SK-N-SH (cell line): ENCODE data around the gene CFAP57. TPM values are rescaled to one million over a fixed set of nuclear protein-coding genes. Genes with fewer than 3 reads are reported as not detected.

Source experiments
- CTCF ChIA-PET: fragments of 300-600, 350-600 bp; formaldehyde crosslinking; extraction: SDS; loops from one replicate; lab custom pipeline; 2021; lab: Yijun Ruan, JAX
- POLR2A ChIA-PET: fragments of 350-600 bp; sonication (Branson Sonifier 250); formaldehyde crosslinking; extraction: SDS; loops from one replicate; lab custom pipeline; 2020; ENCODE audit warnings: antibody characterized with exemption, inconsistent platforms; lab: Yijun Ruan, JAX
- DNase-seq: peaks from one replicate; pipeline ENCODE4 v3.0.0; 2012
- H2AFZ ChIP-seq: fragments of 200-600 bp; sonication (generic); 2 replicates; pipeline ENCODE4 v1.8.1; 2016; ENCODE audit warnings: antibody characterized with exemption, mild to moderate bottlenecking, low read depth
- H3F3A ChIP-seq: fragments of 200-600 bp; sonication (generic); replicated peaks from 2 replicates; pipeline ENCODE3; 2016; ENCODE audit warnings: antibody characterized with exemption, mild to moderate bottlenecking; ENCODE audit not compliant: insufficient read depth
- H3K27ac ChIP-seq, 2 experiments: fragments of 200-500 bp in 1 of 2; fragments of 200-600 bp in 1 of 2; sonication (Bioruptor generic) in 1 of 2; sonication (generic), shearing (Covaris generic) in 1 of 2; 2 replicates each; pipeline versions ENCODE4 v1.5.1 to v1.6.1; 2014 to 2016; ENCODE audit warnings: low read depth in 2 of 2, inconsistent platforms in 1 of 2, low read length in 1 of 2, mild to moderate bottlenecking in 1 of 2, mixed read lengths in 1 of 2
- H3K27me3 ChIP-seq: fragments of 200-600 bp; sonication (generic), shearing (Covaris generic); 2 replicates; pipeline ENCODE4 v1.6.1; 2016; ENCODE audit warnings: mixed run types; ENCODE audit not compliant: insufficient read depth
- H3K36me3 ChIP-seq, 2 experiments: fragments of 200-500 bp in 1 of 2; fragments of 200-600 bp in 1 of 2; sonication (Bioruptor generic) in 1 of 2; sonication (generic) in 1 of 2; replicated peaks in 1 of 2; 2 replicates each; pipeline versions ENCODE3 to v1.5.1; 2014 to 2016; ENCODE audit warnings: low read length in 1 of 2, mild to moderate bottlenecking in 1 of 2; ENCODE audit not compliant: insufficient read depth in 2 of 2, control insufficient read depth in 1 of 2
- H3K4me1 ChIP-seq, 2 experiments: fragments of 200-500 bp in 1 of 2; fragments of 200-600 bp in 1 of 2; sonication (Bioruptor generic) in 1 of 2; sonication (generic), shearing (Covaris generic) in 1 of 2; 2 replicates each; pipeline versions ENCODE4 v1.5.1 to v1.6.1; 2014 to 2016; ENCODE audit warnings: low read depth in 1 of 2, low read length in 1 of 2, mixed run types in 1 of 2; ENCODE audit not compliant: insufficient read depth in 2 of 2, control insufficient read depth in 1 of 2
- H3K4me2 ChIP-seq: fragments of 200-600 bp; sonication (generic), shearing (Covaris generic); 2 replicates; pipeline ENCODE4 v1.6.1; 2017; ENCODE audit warnings: mixed run types
- H3K4me3 ChIP-seq, 2 experiments: fragments of 200-500 bp in 1 of 2; fragments of 200-600 bp in 1 of 2; sonication (Bioruptor generic) in 1 of 2; sonication (generic), shearing (Covaris generic) in 1 of 2; 2 replicates each; pipeline versions ENCODE4 v1.5.1 to v1.8.1; 2014 to 2016; ENCODE audit warnings: low read depth in 2 of 2, inconsistent platforms in 1 of 2, low read length in 1 of 2, mild to moderate bottlenecking in 1 of 2, mixed read lengths in 1 of 2, moderate library complexity in 1 of 2
- H3K79me2 ChIP-seq: fragments of 200-600 bp; sonication (generic); 2 replicates; pipeline ENCODE4 v1.8.1; 2017; ENCODE audit warnings: mild to moderate bottlenecking; ENCODE audit not compliant: insufficient read depth
- H3K9ac ChIP-seq: fragments of 200-600 bp; sonication (generic); 2 replicates; pipeline ENCODE4 v1.6.1; 2017; ENCODE audit warnings: mixed run types
- H3K9me2 ChIP-seq: fragments of 200-600 bp; sonication (generic); 2 replicates; pipeline ENCODE4 v1.6.1; 2017; ENCODE audit warnings: mixed run types
- H3K9me3 ChIP-seq: fragments of 200-600 bp; sonication (generic); 2 replicates; pipeline ENCODE4 v1.6.1; 2017; ENCODE audit warnings: mixed run types, mild to moderate bottlenecking, moderate library complexity
- H4K20me1 ChIP-seq: fragments of 200-600 bp; sonication (generic); 2 replicates; pipeline ENCODE4 v1.6.1; 2017; ENCODE audit warnings: mild to moderate bottlenecking, mixed run types; ENCODE audit not compliant: insufficient read depth
- ELF1 ChIP-seq: IDR thresholded peaks from 2 replicates; pipeline ENCODE4 v1.4.0; 2012
- FOSL2 ChIP-seq: IDR thresholded peaks from 2 replicates; pipeline ENCODE4 v1.4.0; 2012; ENCODE audit warnings: low read depth, mild to moderate bottlenecking, moderate library complexity, borderline replicate concordance
- FOXJ3 ChIP-seq: sonication (generic); formaldehyde crosslinking; IDR thresholded peaks from 2 replicates; pipeline ENCODE4 v1.5.1; 2020; ENCODE audit warnings: mild to moderate bottlenecking, missing genetic modification reagents
- GABPA ChIP-seq: IDR thresholded peaks from 2 replicates; pipeline ENCODE4 v1.4.0; 2012; ENCODE audit warnings: low read depth, mild to moderate bottlenecking
- GATA2 ChIP-seq: sonication (generic); formaldehyde crosslinking; IDR thresholded peaks from 2 replicates; pipeline ENCODE4 v1.5.0; 2020; ENCODE audit warnings: mild to moderate bottlenecking, missing genetic modification reagents
- POLR2AphosphoS5 ChIP-seq: IDR thresholded peaks from 2 replicates; pipeline ENCODE4 v1.6.1; 2012; ENCODE audit warnings: low read depth, low read length
- RAD21 ChIP-seq: IDR thresholded peaks from 2 replicates; pipeline ENCODE4 v1.6.1; 2012; ENCODE audit warnings: mild to moderate bottlenecking, low read length
- RCOR1 ChIP-seq: fragments of 150-350 bp; IDR thresholded peaks from 2 replicates; pipeline ENCODE4 v1.6.1; 2017; ENCODE audit warnings: antibody characterized with exemption, low read length
- RFX5 ChIP-seq: IDR thresholded peaks from 2 replicates; pipeline ENCODE4 v1.6.1; 2012; ENCODE audit warnings: mild to moderate bottlenecking, improper control_type of control experiment, low read length
- RXRA ChIP-seq: IDR thresholded peaks from 2 replicates; pipeline ENCODE4 v1.4.0; 2012; ENCODE audit warnings: low read depth, mild to moderate bottlenecking, borderline replicate concordance
- TAF1 ChIP-seq: IDR thresholded peaks from 2 replicates; pipeline ENCODE4 v1.6.1; 2012; ENCODE audit warnings: low read depth, mild to moderate bottlenecking, low read length, moderate library complexity, borderline replicate concordance
- TEAD4 ChIP-seq: IDR thresholded peaks from 2 replicates; pipeline ENCODE4 v1.4.0; 2012; ENCODE audit warnings: mild to moderate bottlenecking, borderline replicate concordance; ENCODE audit not compliant: insufficient read depth
- YY1 ChIP-seq: IDR thresholded peaks from 2 replicates; pipeline ENCODE4 v1.4.0; 2012; ENCODE audit warnings: low read depth, mild to moderate bottlenecking
- WGBS: methylation state at CpG from one replicate; pipeline ENCODE4 v1.1.6; 2017; ENCODE audit warnings: low lambda C conversion rate; 5-methylcytosine and 5-hydroxymethylcytosine counted together
- polyA plus RNA-seq, 3 experiments: library from polyadenylated mRNA; depleted of rRNA; stranded (reverse); fragments of >200 nt; gene quantifications; 2 replicates each; pipeline ENCODE4 v1.2.3, GENCODE V29; 2012
- TF ChIP-seq, protein P1 (sequence below): fragments of 150-350 bp; IDR thresholded peaks from 2 replicates; pipeline ENCODE4 v1.6.1; 2016; ENCODE audit warnings: mild to moderate bottlenecking, low read depth, low read length
- TF ChIP-seq, protein P2 (sequence below): IDR thresholded peaks from 2 replicates; pipeline ENCODE4 v1.4.0; 2012; ENCODE audit warnings: low read depth, borderline replicate concordance
- TF ChIP-seq, protein P3 (sequence below): fragments of 200-600 bp; sonication (generic); IDR thresholded peaks from 2 replicates; pipeline ENCODE4 v1.6.1; 2017; ENCODE audit warnings: antibody characterized with exemption, mild to moderate bottlenecking, moderate library complexity

CFAP57 gene
- polyA plus RNA-seq, 1 of the 3 experiments (the other 2 are of a cell fraction) = 0.36 TPM

DNA sequence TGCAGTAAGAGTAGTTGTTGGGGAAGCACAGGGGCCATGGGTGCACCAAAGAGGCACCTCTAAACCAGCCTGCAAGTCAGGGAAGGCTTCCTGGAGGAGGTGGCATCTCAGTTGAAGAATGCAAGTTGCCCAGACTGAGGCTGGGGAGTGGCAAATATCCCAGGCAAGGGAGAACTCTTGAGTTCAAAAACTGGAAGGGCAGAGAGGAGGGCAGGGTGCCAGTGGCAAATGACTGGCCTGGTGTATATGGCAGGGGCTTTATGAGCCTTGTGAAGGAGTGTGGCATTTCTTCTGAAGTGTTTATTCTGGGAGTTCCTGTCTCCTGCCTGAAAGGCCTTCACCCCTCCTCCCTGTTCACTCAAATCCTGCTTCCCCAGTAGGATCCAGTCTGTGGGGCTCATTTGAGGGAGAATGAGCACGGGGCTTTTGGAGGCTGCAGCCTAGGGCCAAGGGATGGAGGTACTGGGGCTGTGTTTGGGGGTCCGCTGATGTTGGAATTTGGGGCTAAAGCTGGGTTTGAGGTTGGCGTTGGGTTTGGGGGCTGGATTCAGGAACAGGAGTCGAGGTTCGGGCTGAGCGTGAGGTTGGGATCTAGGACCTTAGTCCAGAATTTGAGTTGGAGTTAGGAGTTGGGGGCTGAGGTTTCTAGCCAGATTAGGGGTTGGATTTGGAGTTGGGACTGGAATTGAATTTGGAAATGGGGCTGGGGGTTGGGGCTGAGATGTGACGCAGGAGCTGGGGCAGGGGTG lies 97.7 kb downstream of the CFAP57 start, which contains the start of gene TMEM125:
Gene TMEM125, plus strand, starts transcription at position 357 of the 749 bp plus-strand sequence. CDS start 2,740 bp downstream, outside the sequence.
- Histone ChIP-seq H3K36me3 (no peaks in the 10 kb centered on the region), H2AFZ (no peak within 1 kb of the TSS), H3K27me3 (no peaks in the 10 kb centered on the region), H3K79me2 (no peaks in the 10 kb centered on the region), H3K9ac (no peak within 1 kb of the TSS), H3K9me2 (no peaks in the 10 kb centered on the region), H3K9me3 (no peaks in the 10 kb centered on the region), H3F3A (no peaks in the 10 kb centered on the region), H3K4me1 (no peaks in the 10 kb centered on the region; a peak in 1 of 4 replicates), H3K27ac (no peak within 1 kb of the TSS), H4K20me1 (no peaks in the 10 kb centered on the region), H3K4me2 (no peak within 1 kb of the TSS), H3K4me3 (no peak within 1 kb of the TSS)
- TF ChIP-seq RAD21 (no peak), TEAD4 (no peak), FOXJ3 (CRISPR knock-in tag) (no peak), RFX5 (no peak), FOSL2 (no peak), YY1 (no peak), GATA2 (no peak)
- TF ChIP-seq, protein P1, sequence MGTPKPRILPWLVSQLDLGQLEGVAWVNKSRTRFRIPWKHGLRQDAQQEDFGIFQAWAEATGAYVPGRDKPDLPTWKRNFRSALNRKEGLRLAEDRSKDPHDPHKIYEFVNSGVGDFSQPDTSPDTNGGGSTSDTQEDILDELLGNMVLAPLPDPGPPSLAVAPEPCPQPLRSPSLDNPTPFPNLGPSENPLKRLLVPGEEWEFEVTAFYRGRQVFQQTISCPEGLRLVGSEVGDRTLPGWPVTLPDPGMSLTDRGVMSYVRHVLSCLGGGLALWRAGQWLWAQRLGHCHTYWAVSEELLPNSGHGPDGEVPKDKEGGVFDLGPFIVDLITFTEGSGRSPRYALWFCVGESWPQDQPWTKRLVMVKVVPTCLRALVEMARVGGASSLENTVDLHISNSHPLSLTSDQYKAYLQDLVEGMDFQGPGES = no peak
- ChIA-PET POLR2A (no interaction called here), CTCF (interaction anchor here (0.6 to 1.2 kb wide), 2 partner anchors 28 to 43 kb away, joined by 3 to 4 read pairs; no protein-coding TSS in a partner anchor)
- peak; percentile 8 for DNase-seq
- WGBS = 72% methylated on average over 7 of the region's 7 CpGs

DNA sequence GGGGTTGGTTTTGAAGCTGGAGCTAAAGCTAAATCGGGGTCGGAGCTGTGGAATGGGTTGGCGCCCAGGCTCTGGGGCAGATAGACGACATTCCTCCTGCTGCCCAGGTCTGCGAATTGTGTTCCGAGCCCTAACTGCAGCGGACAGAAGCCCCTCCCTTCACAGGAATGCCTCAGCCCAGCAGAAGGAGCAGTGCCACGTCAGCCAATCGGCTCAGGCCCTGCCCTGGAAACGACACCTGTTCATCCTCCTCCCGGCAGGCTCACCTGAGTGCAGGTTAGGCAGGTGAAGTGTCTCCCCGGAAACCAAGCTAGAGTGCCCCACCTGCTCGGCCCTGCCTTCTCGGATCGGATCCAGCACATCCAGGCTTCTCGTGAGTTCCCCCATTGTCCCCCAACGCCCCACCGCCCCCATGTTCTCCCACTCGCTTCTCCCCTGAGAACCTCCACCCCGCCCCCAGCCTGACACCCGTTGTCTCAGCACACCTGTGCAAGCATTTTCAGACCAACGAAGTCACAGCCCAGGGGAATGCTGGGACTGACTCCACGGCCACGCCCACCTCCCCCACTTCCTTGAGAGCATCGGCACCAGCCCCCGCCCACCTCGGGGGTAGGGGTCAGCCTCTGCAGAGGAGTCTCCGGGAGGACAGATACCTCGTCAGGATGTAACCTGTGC lies 98.4 kb downstream of the CFAP57 start:
- no peak for TF ChIP-seq FOSL2
- TF ChIP-seq RCOR1 = no peak
- TF ChIP-seq, protein P2, sequence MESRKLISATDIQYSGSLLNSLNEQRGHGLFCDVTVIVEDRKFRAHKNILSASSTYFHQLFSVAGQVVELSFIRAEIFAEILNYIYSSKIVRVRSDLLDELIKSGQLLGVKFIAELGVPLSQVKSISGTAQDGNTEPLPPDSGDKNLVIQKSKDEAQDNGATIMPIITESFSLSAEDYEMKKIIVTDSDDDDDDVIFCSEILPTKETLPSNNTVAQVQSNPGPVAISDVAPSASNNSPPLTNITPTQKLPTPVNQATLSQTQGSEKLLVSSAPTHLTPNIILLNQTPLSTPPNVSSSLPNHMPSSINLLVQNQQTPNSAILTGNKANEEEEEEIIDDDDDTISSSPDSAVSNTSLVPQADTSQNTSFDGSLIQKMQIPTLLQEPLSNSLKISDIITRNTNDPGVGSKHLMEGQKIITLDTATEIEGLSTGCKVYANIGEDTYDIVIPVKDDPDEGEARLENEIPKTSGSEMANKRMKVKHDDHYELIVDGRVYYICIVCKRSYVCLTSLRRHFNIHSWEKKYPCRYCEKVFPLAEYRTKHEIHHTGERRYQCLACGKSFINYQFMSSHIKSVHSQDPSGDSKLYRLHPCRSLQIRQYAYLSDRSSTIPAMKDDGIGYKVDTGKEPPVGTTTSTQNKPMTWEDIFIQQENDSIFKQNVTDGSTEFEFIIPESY = no peak
- no peak for TF ChIP-seq RXRA
- no peak for TF ChIP-seq TEAD4
- TF ChIP-seq FOXJ3 (CRISPR knock-in tag) = no peak
- no peak for TF ChIP-seq TAF1
- TF ChIP-seq POLR2AphosphoS5 = no peak
- TF ChIP-seq ELF1 = no peak
- no peak for TF ChIP-seq GABPA
- TF ChIP-seq, protein P3, sequence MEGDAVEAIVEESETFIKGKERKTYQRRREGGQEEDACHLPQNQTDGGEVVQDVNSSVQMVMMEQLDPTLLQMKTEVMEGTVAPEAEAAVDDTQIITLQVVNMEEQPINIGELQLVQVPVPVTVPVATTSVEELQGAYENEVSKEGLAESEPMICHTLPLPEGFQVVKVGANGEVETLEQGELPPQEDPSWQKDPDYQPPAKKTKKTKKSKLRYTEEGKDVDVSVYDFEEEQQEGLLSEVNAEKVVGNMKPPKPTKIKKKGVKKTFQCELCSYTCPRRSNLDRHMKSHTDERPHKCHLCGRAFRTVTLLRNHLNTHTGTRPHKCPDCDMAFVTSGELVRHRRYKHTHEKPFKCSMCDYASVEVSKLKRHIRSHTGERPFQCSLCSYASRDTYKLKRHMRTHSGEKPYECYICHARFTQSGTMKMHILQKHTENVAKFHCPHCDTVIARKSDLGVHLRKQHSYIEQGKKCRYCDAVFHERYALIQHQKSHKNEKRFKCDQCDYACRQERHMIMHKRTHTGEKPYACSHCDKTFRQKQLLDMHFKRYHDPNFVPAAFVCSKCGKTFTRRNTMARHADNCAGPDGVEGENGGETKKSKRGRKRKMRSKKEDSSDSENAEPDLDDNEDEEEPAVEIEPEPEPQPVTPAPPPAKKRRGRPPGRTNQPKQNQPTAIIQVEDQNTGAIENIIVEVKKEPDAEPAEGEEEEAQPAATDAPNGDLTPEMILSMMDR = no peak
- TF ChIP-seq, all 33 proteins: peak for 0
- Histone ChIP-seq H3K79me2 (no peaks in the 10 kb centered on the region), H3K9ac (no peak overlapping the region), H3K27me3 (no peaks in the 10 kb centered on the region), H3K9me3 (no peaks in the 10 kb centered on the region), H3K36me3 (no peaks in the 10 kb centered on the region), H3F3A (no peaks in the 10 kb centered on the region), H3K4me2 (no peak overlapping the region), H3K9me2 (no peaks in the 10 kb centered on the region), H4K20me1 (no peaks in the 10 kb centered on the region), H2AFZ (no peak overlapping the region), H3K4me1 (no peaks in the 10 kb centered on the region; a peak in 1 of 4 replicates), H3K4me3 (no peak overlapping the region), H3K27ac (no peak overlapping the region)
- 66% methylated on average over 27 of the region's 29 CpGs for WGBS
- POLR2A ChIA-PET = no interaction called here
- CTCF ChIA-PET = interaction anchor here (1.2 kb wide), 1 partner anchor 44 kb away, joined by 4 read pairs; no protein-coding TSS in a partner anchor
- peak; percentile 17 for DNase-seq
